DMS 273 (cell line): ENCODE measurements around the gene ATP6V1G3.
"Not testable (repeated sequence)": the region's sequence is repeated elsewhere in the genome, so short reads cannot be mapped to it uniquely, and the experiment has no call there.

ENCODE experiments used
- DNase-seq: peaks from one replicate; lab custom pipeline; 2025; ENCODE audit not compliant: unreplicated experiment; lab: John Stamatoyannopoulos, UW

The ATP6V1G3 gene

GRCh38 chr1:198497326-198498102, 43.0 kb downstream of the ATP6V1G3 start:
- no peak for DNase-seq

GRCh38 chr1:198496216-198497143, 44.0 kb downstream of the ATP6V1G3 start:
- DNase-seq = no peak

- no peak for DNase-seq
These were observed 44.8 kb downstream of the ATP6V1G3 start for GRCh38 chr1:198495631-198496030.

- no peak for DNase-seq
These were observed 45.8 kb downstream of the ATP6V1G3 start for GRCh38 chr1:198494658-198495103.

- no peak for DNase-seq
These were observed 46.3 kb downstream of the ATP6V1G3 start for GRCh38 chr1:198494139-198494538.

GRCh38 chr1:198493329-198493728, 47.2 kb downstream of the ATP6V1G3 start:
- no peak for DNase-seq

GRCh38 chr1:198492872-198493271, 47.6 kb downstream of the ATP6V1G3 start:
- no peak for DNase-seq

GRCh38 chr1:198491596-198491995, 48.9 kb downstream of the ATP6V1G3 start:
- no peak for DNase-seq

- DNase-seq = no peak
These were observed 49.5 kb downstream of the ATP6V1G3 start for GRCh38 chr1:198491028-198491427.

GRCh38 chr1:198490224-198490623, 50.3 kb downstream of the ATP6V1G3 start:
- DNase-seq = no peak

GRCh38 chr1:198486903-198487302, 53.6 kb downstream of the ATP6V1G3 start:
- no peak for DNase-seq

- no peak for DNase-seq
These were observed 56.8 kb downstream of the ATP6V1G3 start for GRCh38 chr1:198483645-198484044.

GRCh38 chr1:198483006-198483405, 57.5 kb downstream of the ATP6V1G3 start:
- DNase-seq = no peak

GRCh38 chr1:198481661-198482060, 58.8 kb downstream of the ATP6V1G3 start:
- no peak for DNase-seq

- DNase-seq = no peak
These were observed 59.6 kb downstream of the ATP6V1G3 start for GRCh38 chr1:198480876-198481275.

GRCh38 chr1:198477354-198477753, 63.1 kb downstream of the ATP6V1G3 start:
- DNase-seq = not testable (repeated sequence)
